Vagina (tissue), 2 donors: ENCODE measurements around the gene OPRL1.

ENCODE experiments used
- CTCF ChIP-seq, 3 experiments: fragments of 450-650 bp in 2 of 3; fragments of 200-600 bp in 1 of 3; sonication (generic) in 1 of 3; IDR thresholded peaks; one replicate each; pipeline ENCODE4 v1.5.1; 2017 to 2019; ENCODE audit warnings: antibody characterized with exemption in 3 of 3, mild to moderate bottlenecking in 2 of 3, moderate library complexity in 2 of 3
- POLR2A ChIP-seq, 2 donors: fragments of 450-650 bp; IDR thresholded peaks; one replicate each; pipeline ENCODE4 v1.6.1; 2017; ENCODE audit warnings: antibody characterized with exemption in 2 of 2, mild to moderate bottlenecking in 2 of 2, moderate library complexity in 2 of 2

- TF ChIP-seq CTCF (IDR thresholded peaks at IDR 0.05) (no peak), POLR2A (IDR thresholded peaks at IDR 0.05) (no peak)
Observed at GRCh38 chr20:64149809-64150560, 70.1 kb downstream of the OPRL1 start.
